ENCODE measurements around the gene RPS10.

The RPS10 gene

DNA sequence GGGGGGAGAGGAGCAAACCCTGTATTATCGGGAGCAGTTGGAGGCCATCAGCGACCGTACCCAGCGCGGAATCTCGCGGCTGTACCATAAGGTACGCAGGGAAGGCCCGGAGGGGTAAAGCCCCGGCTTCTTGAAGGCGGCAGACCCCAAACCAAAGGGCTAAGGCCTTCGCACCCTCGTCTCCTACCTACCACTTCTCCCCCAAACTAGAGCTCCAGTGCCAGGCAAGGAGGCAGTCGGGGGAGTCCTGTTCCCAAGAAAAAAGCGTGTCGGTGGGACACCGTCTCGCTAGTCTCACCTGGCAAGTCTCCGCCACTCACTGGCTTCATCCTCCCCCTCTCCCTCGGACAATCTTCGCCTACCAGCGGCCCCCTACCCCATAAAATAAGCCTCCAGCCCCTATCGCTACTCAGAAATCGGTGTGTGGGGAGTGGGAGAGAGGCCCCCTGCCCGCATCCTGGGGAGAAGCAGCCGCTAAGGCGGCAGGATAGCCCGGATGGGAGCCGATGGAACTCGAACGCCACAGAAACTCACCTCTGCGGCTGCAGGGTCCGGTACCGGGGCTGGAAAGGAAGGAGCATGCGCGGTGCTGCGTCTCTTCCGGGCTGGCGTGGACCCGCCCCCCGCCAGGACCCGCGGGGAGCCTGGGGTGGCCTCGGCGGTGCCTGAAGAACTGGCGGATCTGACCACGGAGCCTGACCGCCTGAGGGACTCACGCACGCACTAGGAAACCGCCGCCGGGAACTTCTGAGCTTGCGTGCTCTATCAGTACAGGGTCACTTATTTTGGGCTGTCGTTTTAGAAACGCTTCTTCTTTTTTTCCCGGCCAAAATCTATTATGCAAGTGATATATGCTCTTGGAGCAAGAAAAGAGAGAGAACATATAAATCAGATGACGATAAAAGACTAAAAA, at the start of gene RPS10:
TSS of gene RPS10 (minus strand) at position 572 of the 913 bp plus-strand sequence. CDS start 848 bp downstream, outside the sequence.
- DNase-seq (ENCODE audit: low read depth in 2 of 2) = peak; percentile 78 to 81

GRCh38 chr6:34475238-34475682, 49.4 kb upstream of the RPS10 start:
- DNase-seq (ENCODE audit: low read depth in 2 of 2) = no peak

DNA sequence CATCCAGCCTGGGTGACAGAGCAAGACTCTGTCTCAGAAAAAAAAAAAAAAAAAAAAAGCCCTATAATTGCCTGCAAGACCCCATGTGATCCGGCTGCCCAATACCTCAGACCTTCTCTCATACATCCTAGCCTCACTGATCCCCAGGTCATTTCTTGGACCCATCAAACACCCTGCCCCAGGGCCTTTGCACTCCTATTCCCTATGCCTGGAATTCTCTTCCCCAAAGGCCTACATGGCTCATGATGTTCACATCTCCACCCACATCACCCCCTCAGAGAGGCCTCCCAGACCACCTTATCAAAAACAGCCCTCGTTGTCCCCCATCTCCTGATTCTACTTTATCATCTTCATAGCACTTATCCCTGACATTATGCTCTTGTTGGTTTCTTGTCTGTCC, 48.9 kb upstream of the RPS10 start:
- no peak for DNase-seq (ENCODE audit: low read depth in 2 of 2)

GRCh38 chr6:34473967-34474366, 48.1 kb upstream of the RPS10 start:
- no peak for DNase-seq (ENCODE audit: low read depth in 2 of 2)

GRCh38 chr6:34472425-34472824, 46.6 kb upstream of the RPS10 start:
- DNase-seq (ENCODE audit: low read depth in 2 of 2) = no peak

- no peak for DNase-seq (ENCODE audit: low read depth in 2 of 2)
Observed at GRCh38 chr6:34469499-34469898, 43.6 kb upstream of the RPS10 start.

GRCh38 chr6:34468378-34468892, 42.6 kb upstream of the RPS10 start:
- DNase-seq (ENCODE audit: low read depth in 2 of 2) = no peak

- no peak for DNase-seq (ENCODE audit: low read depth in 2 of 2)
Observed at GRCh38 chr6:34466242-34467185, 40.6 kb upstream of the RPS10 start.

- no peak for DNase-seq (ENCODE audit: low read depth in 2 of 2)
Observed at GRCh38 chr6:34465531-34466241, 39.8 kb upstream of the RPS10 start, which contains the start of gene PACSIN1. Gene PACSIN1, plus strand, starts transcription at chr6:34466076. Its CDS starts 60,230 bp downstream, at chr6:34526306.

DNA sequence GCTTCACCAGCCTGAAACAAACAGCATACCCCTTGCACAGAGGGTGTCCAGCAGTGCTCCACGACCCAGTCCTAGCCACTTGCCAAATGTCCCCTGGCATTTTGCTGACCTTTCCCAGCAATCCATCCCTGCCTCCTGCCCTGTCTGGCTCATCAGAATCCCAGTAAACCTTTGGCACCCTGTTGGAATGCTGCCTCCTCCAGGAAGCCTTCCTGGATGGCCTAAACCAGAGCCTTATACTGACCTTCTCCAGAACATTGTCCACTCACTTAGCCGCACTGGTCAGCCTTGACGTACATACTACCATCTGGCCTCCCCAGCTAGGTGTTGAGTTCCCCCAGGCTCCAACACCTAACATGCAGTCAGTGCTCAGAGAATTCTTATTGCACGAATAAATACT, 38.0 kb upstream of the RPS10 start:
- no peak for DNase-seq (ENCODE audit: low read depth in 2 of 2)

DNA sequence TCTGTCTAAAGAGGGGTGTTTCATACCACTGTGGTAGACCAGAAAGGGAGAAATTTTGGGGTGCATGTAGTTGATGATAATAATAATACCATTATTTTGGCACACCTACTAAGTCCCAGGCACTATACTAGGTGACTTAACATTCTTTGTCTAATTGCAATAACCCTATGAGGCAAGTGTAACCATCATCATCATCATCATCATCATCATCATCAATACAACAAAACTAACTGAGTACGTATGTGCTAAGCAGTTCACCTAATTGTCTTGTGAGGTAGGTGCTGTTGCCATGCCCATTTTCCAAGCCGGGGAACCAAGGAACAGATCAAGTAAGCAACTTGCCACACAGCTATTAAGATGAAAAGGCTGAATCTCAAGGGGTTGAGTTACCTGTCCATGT, 37.4 kb upstream of the RPS10 start:
- no peak for DNase-seq (ENCODE audit: low read depth in 2 of 2)

- DNase-seq (ENCODE audit: low read depth in 2 of 2) = no peak
Observed at GRCh38 chr6:34462551-34462971, 36.7 kb upstream of the RPS10 start.

DNA sequence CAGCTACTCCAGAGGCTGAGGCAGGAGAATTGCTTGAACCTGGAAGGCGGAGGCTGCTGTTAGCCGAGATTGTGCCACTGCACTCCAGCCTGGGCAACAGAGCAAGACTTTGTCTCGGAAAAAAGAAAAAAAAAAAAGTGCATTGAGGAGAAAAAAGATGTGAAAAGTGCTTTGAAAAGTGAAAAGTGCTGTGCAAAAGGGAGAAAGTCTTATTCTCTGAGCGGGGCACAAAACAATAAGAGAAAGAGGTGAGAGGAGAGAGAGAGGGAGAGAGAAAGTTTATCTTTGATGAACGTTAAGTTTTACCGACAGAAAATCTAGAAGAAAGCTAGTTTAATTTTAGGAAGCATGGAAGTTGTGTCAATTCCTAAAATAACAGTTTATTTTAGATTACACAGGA, 36.1 kb upstream of the RPS10 start:
- DNase-seq (ENCODE audit: low read depth in 2 of 2) = no peak

- DNase-seq (ENCODE audit: low read depth in 2 of 2) = no peak
Observed at GRCh38 chr6:34460796-34461507, 35.1 kb upstream of the RPS10 start.

GRCh38 chr6:34459899-34460593, 34.2 kb upstream of the RPS10 start:
- no peak for DNase-seq (ENCODE audit: low read depth in 2 of 2)

DNA sequence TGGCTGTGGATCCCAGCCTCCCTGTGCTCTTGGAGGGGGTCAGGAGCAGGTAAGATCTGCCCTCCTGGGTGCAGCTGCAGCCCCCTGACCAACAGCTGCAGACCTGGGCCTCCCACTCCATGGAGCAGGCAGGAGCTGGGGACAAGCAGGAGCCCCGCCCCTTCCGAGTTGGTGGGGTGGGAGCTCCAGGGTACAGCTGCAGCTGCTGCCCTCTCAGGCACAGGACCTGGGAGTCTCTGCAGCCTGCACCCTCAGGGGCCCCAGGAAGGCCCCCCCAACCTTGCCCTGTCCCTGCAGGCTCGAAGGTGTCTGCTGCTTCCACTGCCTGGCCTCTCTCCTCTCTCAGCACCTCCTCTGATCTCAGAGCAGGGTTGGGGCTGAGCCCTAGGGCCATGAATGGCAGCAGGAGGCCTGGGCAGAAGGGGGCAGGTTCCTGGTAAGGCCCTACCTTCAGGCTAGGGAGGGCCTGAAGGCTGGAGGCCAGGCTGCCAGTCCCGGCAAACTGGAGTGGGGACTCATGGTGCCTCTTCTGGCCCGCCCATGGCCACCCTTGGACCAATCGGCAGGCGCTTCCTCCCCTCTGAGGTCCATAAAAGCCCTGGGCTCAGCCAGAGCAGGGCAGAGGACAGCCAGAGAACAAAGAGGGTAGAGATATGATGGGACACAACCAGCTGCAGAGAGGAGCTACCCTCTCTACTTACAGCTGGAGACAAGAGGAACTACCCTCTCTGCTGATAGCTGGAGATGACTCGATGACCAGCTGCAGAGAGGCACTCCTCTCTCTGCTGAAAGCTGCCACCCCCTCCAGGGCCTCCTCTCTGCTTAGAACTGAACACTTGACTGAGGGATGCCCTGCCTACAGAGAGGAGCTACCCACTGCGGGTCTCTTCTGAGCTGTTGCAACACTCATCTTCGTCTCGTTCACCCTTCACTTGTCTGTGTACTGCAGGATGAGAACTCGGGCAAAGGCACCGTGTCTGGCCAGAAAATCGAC, 32.2 kb upstream of the RPS10 start:
- DNase-seq (ENCODE audit: low read depth in 2 of 2) = no peak

GRCh38 chr6:34457382-34457741, 31.5 kb upstream of the RPS10 start:
- no peak for DNase-seq (ENCODE audit: low read depth in 2 of 2)

DNA sequence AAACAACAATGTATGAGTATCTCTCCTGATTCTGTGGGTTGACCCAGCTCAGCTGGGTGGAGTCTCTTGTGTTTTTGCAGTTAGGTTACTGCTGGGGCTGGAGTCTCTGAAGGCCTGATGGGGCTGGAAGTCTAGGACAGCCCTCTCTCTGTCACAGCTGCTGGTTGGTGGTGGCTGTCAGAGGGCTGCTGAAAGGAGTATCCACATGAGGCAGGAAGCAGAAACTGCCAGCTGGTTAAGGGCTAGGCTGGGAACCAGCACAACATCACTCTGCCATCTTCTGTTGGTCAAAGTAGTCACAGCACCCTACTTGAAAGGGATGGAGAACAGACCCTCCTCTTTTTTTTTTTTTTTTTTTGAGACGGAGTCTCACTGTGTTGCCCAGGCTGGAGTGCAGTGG, 30.0 kb upstream of the RPS10 start:
- no peak for DNase-seq (ENCODE audit: low read depth in 2 of 2)

DNA sequence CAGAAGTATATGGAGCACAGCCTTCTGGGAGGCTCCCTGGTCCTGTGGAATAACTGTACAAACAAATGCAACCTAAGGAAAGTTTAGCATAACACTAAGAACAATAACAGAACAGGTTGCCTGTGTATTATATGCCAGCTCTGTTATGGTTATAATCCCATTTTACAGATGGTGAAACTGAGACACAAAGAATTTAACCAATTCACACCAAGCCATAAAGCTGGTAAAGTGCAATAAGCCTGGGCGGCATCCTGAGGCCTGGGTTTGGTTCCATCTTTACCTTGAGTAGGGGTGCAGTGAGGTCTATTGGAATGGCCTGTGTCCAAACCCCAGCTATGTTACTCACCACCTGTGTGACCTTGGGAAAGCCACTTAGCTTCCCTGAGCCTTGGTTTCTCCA, 25.3 kb upstream of the RPS10 start:
- no peak for DNase-seq (ENCODE audit: low read depth in 2 of 2)

All from stimulated activated CD8-positive, alpha-beta memory T cell treated with anti-CD3 and anti-CD28 coated beads, Interleukin-7, amount 100 ng/mL, for 1 hour (primary cell).